Measurements from ENCODE around the gene SPDL1. TPM values are rescaled to one million over a fixed set of nuclear protein-coding genes. Genes with fewer than 3 reads are reported as not detected.

The SPDL1 gene
- total RNA-seq, 1 experiment from 2014 or later: 39.2 TPM

GRCh38 chr5:169566202-169566601, 17.4 kb upstream of the SPDL1 start:
- Histone ChIP-seq H3K27ac (no peak overlapping the region), H4K20me1 (ENCODE audit: insufficient read depth) (no peaks in the 10 kb centered on the region), H3K36me3 (ENCODE audit: low read depth) (no peaks in the 10 kb centered on the region), H3F3A (ENCODE audit: insufficient read depth, low read depth) (no peaks in the 10 kb centered on the region), H3K9me2 (ENCODE audit: insufficient read depth) (no peaks in the 10 kb centered on the region), H3K27me3 (ENCODE audit: insufficient read depth, low read depth) (peaks cover 69% of the 10 kb centered on the region), H3K4me3 (no peak overlapping the region), H2AFZ (no peak overlapping the region), H3K9me3 (ENCODE audit: insufficient read depth, low read depth) (0 out of 2 replicates have a peak, but pooled peaks cover 3% of the 10 kb centered on the region), H3K4me2 (no peak overlapping the region), H3K4me1 (replicated peaks; ENCODE audit: insufficient read depth) (no peaks in the 10 kb centered on the region), H3K79me2 (ENCODE audit: low read depth) (no peaks in the 10 kb centered on the region)
- no peak for DNase-seq
- intact Hi-C loops (cut with micrococcal nuclease; ENCODE audit: unreplicated experiment): no loop called here
- no TSS peak for BruUV-seq (replicated peaks)
- no peak for TF ChIP-seq CTCF (conservative IDR thresholded peaks at IDR 0.05)
- TF ChIP-seq EZH2 (IDR thresholded peaks at IDR 0.05; ENCODE audit: low read depth): no peak
- POLR2A ChIA-PET (ENCODE audit: unreplicated experiment): no interaction called here
- CTCF ChIA-PET: no interaction called here

GRCh38 chr5:169567079-169567478, 16.5 kb upstream of the SPDL1 start:
- Histone ChIP-seq H3F3A (ENCODE audit: insufficient read depth, low read depth) (no peaks in the 10 kb centered on the region), H3K27me3 (ENCODE audit: insufficient read depth, low read depth) (peaks cover 66% of the 10 kb centered on the region), H3K4me2 (no peak overlapping the region), H3K4me1 (replicated peaks; ENCODE audit: insufficient read depth) (no peaks in the 10 kb centered on the region), H3K4me3 (no peak overlapping the region), H3K9me2 (ENCODE audit: insufficient read depth) (no peaks in the 10 kb centered on the region), H3K27ac (no peak overlapping the region), H3K9me3 (ENCODE audit: insufficient read depth, low read depth) (0 out of 2 replicates have a peak, but pooled peaks cover 3% of the 10 kb centered on the region), H4K20me1 (ENCODE audit: insufficient read depth) (no peaks in the 10 kb centered on the region), H2AFZ (no peak overlapping the region), H3K79me2 (ENCODE audit: low read depth) (no peaks in the 10 kb centered on the region), H3K36me3 (ENCODE audit: low read depth) (no peaks in the 10 kb centered on the region)
- BruUV-seq (replicated peaks): no TSS peak
- intact Hi-C loops (cut with micrococcal nuclease; ENCODE audit: unreplicated experiment): no loop called here
- DNase-seq: no peak
- no peak for TF ChIP-seq EZH2 (IDR thresholded peaks at IDR 0.05; ENCODE audit: low read depth)
- TF ChIP-seq CTCF (conservative IDR thresholded peaks at IDR 0.05): no peak
- ChIA-PET POLR2A (ENCODE audit: unreplicated experiment) (no interaction called here), CTCF (no interaction called here)

- Histone ChIP-seq H3K27me3 (ENCODE audit: insufficient read depth, low read depth) (peaks cover 53% of the 10 kb centered on the region), H3F3A (ENCODE audit: insufficient read depth, low read depth) (no peaks in the 10 kb centered on the region), H3K9me3 (ENCODE audit: insufficient read depth, low read depth) (0 out of 2 replicates have a peak, but pooled peaks cover 3% of the 10 kb centered on the region), H3K36me3 (ENCODE audit: low read depth) (no peaks in the 10 kb centered on the region), H4K20me1 (ENCODE audit: insufficient read depth) (no peaks in the 10 kb centered on the region), H3K4me3 (no peak overlapping the region), H3K4me2 (no peak overlapping the region), H2AFZ (no peak overlapping the region), H3K79me2 (ENCODE audit: low read depth) (no peaks in the 10 kb centered on the region), H3K27ac (no peak overlapping the region), H3K4me1 (replicated peaks; ENCODE audit: insufficient read depth) (no peaks in the 10 kb centered on the region), H3K9me2 (ENCODE audit: insufficient read depth) (no peaks in the 10 kb centered on the region)
- CTCF ChIA-PET: no interaction called here
- POLR2A ChIA-PET (ENCODE audit: unreplicated experiment): no interaction called here
- no peak for DNase-seq
- BruUV-seq (replicated peaks): no TSS peak
- TF ChIP-seq EZH2 (IDR thresholded peaks at IDR 0.05; ENCODE audit: low read depth) (no peak), CTCF (conservative IDR thresholded peaks at IDR 0.05) (no peak)
- intact Hi-C loops (cut with micrococcal nuclease; ENCODE audit: unreplicated experiment): no loop called here
Observed at GRCh38 chr5:169569513-169569912, 14.1 kb upstream of the SPDL1 start.

All from PC-9 (cell line).